HepG2 (cell line): ENCODE data around the gene OR10P1. TPM values are rescaled to one million over a fixed set of nuclear protein-coding genes. Genes with fewer than 3 reads are reported as not detected.

ENCODE experiments used
- ATAC-seq: fragments of 200-7000 bp; cut with Tn5 transposase; 3 replicates; pipeline ENCODE4 v1.9.1; 2020; ENCODE audit warnings: mild to moderate bottlenecking, moderate library complexity
- BruUV-seq: library from RNA; stranded (reverse); fragments of 400-500 nt; replicated peaks from 2 replicates; lab custom pipeline; 2021; lab: Mats Ljungman, UMichigan
- CTCF ChIA-PET: fragments of 300-600 bp; formaldehyde crosslinking; extraction: SDS; loops from one replicate; lab custom pipeline; 2021; ENCODE audit warnings: low total read pairs, inconsistent platforms, low intra/inter-chr PET ratio; lab: Yijun Ruan, JAX
- POLR2A ChIA-PET: fragments of 350-600 bp; sonication (Branson Sonifier 250); formaldehyde crosslinking; loops from one replicate; lab custom pipeline; 2020; ENCODE audit warnings: antibody characterized with exemption, inconsistent platforms; lab: Yijun Ruan, JAX
- DNase-seq: peaks from one replicate; pipeline ENCODE4 v3.0.0-alpha.2; 2015; ENCODE audit warnings: low spot score
- FAIRE-seq: peaks from 3 replicates; lab custom pipeline; 2011; peaks lifted over from hg19 to GRCh38; lab: Jason Lieb, UNC
- H2AFZ ChIP-seq: one replicate; pipeline ENCODE4 v1.6.1; 2011; ENCODE audit warnings: low read length, inconsistent platforms
- H3K27ac ChIP-seq: fragments of 300-600 bp; 3 replicates; pipeline ENCODE4 v1.8.0; 2011; ENCODE audit warnings: mixed run types, mild to moderate bottlenecking, mixed read lengths, low read length, inconsistent platforms; ENCODE audit not compliant: insufficient read depth; ENCODE audit errors: extremely low read length
- H3K27me3 ChIP-seq, 2 experiments: fragments of 200-600 bp in 1 of 2; 2 replicates in 1 of 2; 3 replicates in 1 of 2; pipeline versions ENCODE4 v1.6.0 to v1.8.0; 2011; ENCODE audit warnings: low read length in 2 of 2, mild to moderate bottlenecking in 2 of 2, moderate library complexity in 2 of 2, inconsistent platforms in 1 of 2; ENCODE audit not compliant: insufficient read depth in 2 of 2, control insufficient read depth in 1 of 2
- H3K36me3 ChIP-seq, 2 experiments: fragments of 200-600 bp in 1 of 2; replicated peaks in 1 of 2; 2 replicates in 1 of 2; 3 replicates in 1 of 2; pipeline versions ENCODE4 v1.5.1 to v1.8.0; 2011; ENCODE audit warnings: low read length in 2 of 2, inconsistent platforms in 1 of 2; ENCODE audit not compliant: insufficient read depth in 2 of 2, control insufficient read depth in 1 of 2
- H3K4me1 ChIP-seq: 2 replicates; pipeline ENCODE4 v1.5.1; 2012; ENCODE audit warnings: low read length, inconsistent platforms; ENCODE audit not compliant: insufficient read depth
- H3K4me2 ChIP-seq: 2 replicates; pipeline ENCODE4 v1.6.0; 2011; ENCODE audit warnings: low read depth, low read length, inconsistent platforms
- H3K4me3 ChIP-seq, 3 experiments: fragments of 200-600 bp in 1 of 3; sonication (generic), shearing (Covaris generic) in 1 of 3; replicated peaks in 1 of 3; 2 replicates each; pipeline ENCODE4 v1.5.1; 2011 to 2016; ENCODE audit warnings: low read length in 3 of 3, inconsistent platforms in 2 of 3, low read depth in 2 of 3, mild to moderate bottlenecking in 2 of 3, control low read depth in 1 of 3, mixed read lengths in 1 of 3; ENCODE audit not compliant: insufficient read depth in 1 of 3
- H3K79me2 ChIP-seq: one replicate; pipeline ENCODE4 v1.6.1; 2011; ENCODE audit warnings: low read length, inconsistent platforms; ENCODE audit not compliant: insufficient read depth
- H3K9ac ChIP-seq: 2 replicates; pipeline ENCODE4 v1.6.0; 2011; ENCODE audit warnings: mild to moderate bottlenecking, low read depth, low read length, inconsistent platforms; ENCODE audit not compliant: insufficient read depth
- H3K9me3 ChIP-seq: 2 replicates; pipeline ENCODE4 v1.5.1; 2012; ENCODE audit warnings: mild to moderate bottlenecking, low read length
- H4K20me1 ChIP-seq: 2 replicates; pipeline ENCODE4 v1.6.0; 2011; ENCODE audit warnings: inconsistent platforms, mild to moderate bottlenecking, low read length, moderate library complexity; ENCODE audit not compliant: insufficient read depth
- EEA1 ChIP-seq: sonication (generic); formaldehyde crosslinking; IDR thresholded peaks from 2 replicates; pipeline ENCODE4 v1.5.1; 2020; ENCODE audit warnings: mild to moderate bottlenecking, missing genetic modification reagents, borderline replicate concordance
- ELF3 ChIP-seq: IDR thresholded peaks from 2 replicates; pipeline ENCODE4 v1.6.1; 2016; ENCODE audit warnings: missing genetic modification reagents, missing compliant biosample characterization
- GRHL1 ChIP-seq: sonication (generic); formaldehyde crosslinking; conservative IDR thresholded peaks from 2 replicates; pipeline ENCODE4 v1.8.0; 2022; ENCODE audit warnings: missing genetic modification reagents
- HNF4A ChIP-seq: sonication (generic); formaldehyde crosslinking; IDR thresholded peaks from 2 replicates; pipeline ENCODE4 v1.4.0; 2020; ENCODE audit warnings: missing genetic modification reagents
- JUN ChIP-seq: sonication (generic); formaldehyde crosslinking; IDR thresholded peaks from 2 replicates; pipeline ENCODE4 v1.4.0; 2020; ENCODE audit warnings: mild to moderate bottlenecking, missing genetic modification reagents
- KDM5B ChIP-seq: sonication (generic); formaldehyde crosslinking; IDR thresholded peaks from 2 replicates; pipeline ENCODE4 v1.4.0; 2020; ENCODE audit warnings: missing genetic modification reagents, mild to moderate bottlenecking, borderline replicate concordance
- MEF2D ChIP-seq: sonication (generic); formaldehyde crosslinking; IDR thresholded peaks from 2 replicates; pipeline ENCODE4 v1.5.1; 2020; ENCODE audit warnings: mild to moderate bottlenecking, missing genetic modification reagents
- NFE2 ChIP-seq: sonication (generic); formaldehyde crosslinking; IDR thresholded peaks from 2 replicates; pipeline ENCODE4 v1.4.0; 2020; ENCODE audit warnings: missing genetic modification reagents
- NFE2L2 ChIP-seq: fragments of 150-350 bp; IDR thresholded peaks from 2 replicates; pipeline ENCODE4 v1.6.1; 2014; ENCODE audit warnings: low read length
- SMAD3 ChIP-seq: sonication (generic); formaldehyde crosslinking; IDR thresholded peaks from 2 replicates; pipeline ENCODE4 v1.4.0; 2020; ENCODE audit warnings: missing genetic modification reagents
- YEATS4 ChIP-seq: sonication (generic); formaldehyde crosslinking; IDR thresholded peaks from 2 replicates; pipeline ENCODE4 v1.4.0; 2020; ENCODE audit warnings: missing genetic modification reagents, borderline replicate concordance
- ZC3H13 ChIP-seq: sonication (generic); formaldehyde crosslinking; IDR thresholded peaks from 2 replicates; pipeline ENCODE4 v1.8.1; 2023; ENCODE audit warnings: mild to moderate bottlenecking, missing genetic modification reagents, moderate library complexity
- ZNF121 ChIP-seq: sonication (generic); formaldehyde crosslinking; IDR thresholded peaks from 2 replicates; pipeline ENCODE4 v1.5.0; 2020; ENCODE audit warnings: mild to moderate bottlenecking, missing genetic modification reagents
- ZNF160 ChIP-seq: sonication (generic); formaldehyde crosslinking; IDR thresholded peaks from 2 replicates; pipeline ENCODE4 v1.8.0; 2022; ENCODE audit warnings: mild to moderate bottlenecking, inconsistent platforms, missing genetic modification reagents
- ZNF264 ChIP-seq: sonication (generic); formaldehyde crosslinking; IDR thresholded peaks from 2 replicates; pipeline ENCODE4 v1.4.0; 2020; ENCODE audit warnings: missing genetic modification reagents
- ZNF777 ChIP-seq: sonication (generic); formaldehyde crosslinking; IDR thresholded peaks from 2 replicates; pipeline ENCODE4 v1.4.0; 2020; ENCODE audit warnings: missing genetic modification reagents
- ZNF879 ChIP-seq: sonication (generic); formaldehyde crosslinking; IDR thresholded peaks from 2 replicates; pipeline ENCODE4 v1.8.1; 2023; ENCODE audit warnings: missing genetic modification reagents
- WGBS: methylation state at CpG from one replicate; pipeline ENCODE4 v1.1.6; 2017; ENCODE audit warnings: low lambda C conversion rate; 5-methylcytosine and 5-hydroxymethylcytosine counted together
- in situ Hi-C: cut with HindIII; loops from 2 replicates; pipeline ENCODE4 v1.10.0; 2017; ENCODE audit warnings: low pct_unique_long_range_greater_than_20kb; ENCODE audit not compliant: extremely low pct_ligation_motif_present
- intact Hi-C: fragments of 100-400 bp; cut with micrococcal nuclease; formaldehyde crosslinking; loops from one replicate; pipeline ENCODE4 v1.10.0; 2022; ENCODE audit not compliant: unreplicated experiment
- polyA plus RNA-seq, 8 experiments: library from polyadenylated mRNA; depleted of rRNA in 3 of 8; stranded (reverse) in 7 of 8; unstranded in 1 of 8; fragments of >200 nt; fragmentation: Illumina TruSeq in 4 of 8; extraction: Trizol in 4 of 8; gene quantifications; 2 replicates each; pipeline versions ENCODE4 v1.2.1 to v1.2.3, GENCODE V29; 2011 to 2016; ENCODE audit warnings: low read depth in 4 of 8, missing spikeins in 1 of 8, mixed read lengths in 1 of 8; ENCODE audit not compliant: insufficient read depth in 1 of 8
- total RNA-seq, 5 experiments: library from RNA; depleted of rRNA; stranded (reverse); fragments of >200 nt; fragmentation: Illumina TruSeq; extraction: Trizol; gene quantifications; 2 replicates each; pipeline ENCODE4 v1.2.3, GENCODE V29; 2016; ENCODE audit warnings: low read depth in 1 of 5

OR10P1 gene
- total and polyA plus RNA-seq, 2 of the 13 experiments (the other 11 are each of a cell fraction or from before 2014, with no cell fraction given), result not detected

- H3K4me2 ChIP-seq, result peak overlapping the region; percentile 95
- peak overlapping the region; percentile 64 for H3K9ac ChIP-seq
- H3K9me3 ChIP-seq, result no peaks in the 10 kb centered on the region
- BruUV-seq, result no TSS peak
- H2AFZ ChIP-seq, result peak overlapping the region; percentile 92
- peaks cover 22% of the 10 kb centered on the region for H3K4me1 ChIP-seq
- FAIRE-seq (no peak), ATAC-seq (peak; percentile 71), DNase-seq (peak; percentile 41)
- no peaks in the 10 kb centered on the region for H4K20me1 ChIP-seq
- intact Hi-C loops, result no loop called here
- peak overlapping the region; percentile 72 for H3K27ac ChIP-seq
- no peaks in the 10 kb centered on the region; a peak in 1 of 5 replicates for H3K27me3 ChIP-seq
- WGBS, result 2% methylated on average over 13 of the region's 13 CpGs
- in situ Hi-C loops, result no loop called here
- TF ChIP-seq ZNF879 (CRISPR knock-in tag) (0 out of 2 replicates have a peak, but pooled peaks have one; percentile 16), HNF4A (CRISPR knock-in tag) (peak; percentile 40; the same call in 1 of the 2 replicates), ZNF264 (CRISPR knock-in tag) (0 out of 2 replicates have a peak, but pooled peaks have one; percentile 1), ZC3H13 (CRISPR knock-in tag) (peak; percentile 71; the same call in 1 of the 2 replicates), YEATS4 (peak; percentile 59; the same call in 1 of the 2 replicates), ZNF121 (CRISPR knock-in tag) (peak; percentile 75; the same call in 1 of the 2 replicates), ELF3 (no peak), ZNF777 (CRISPR knock-in tag) (0 out of 2 replicates have a peak, but pooled peaks have one; percentile 7), JUN (CRISPR knock-in tag) (no peak), SMAD3 (CRISPR knock-in tag) (no peak), KDM5B (CRISPR knock-in tag) (0 out of 2 replicates have a peak, but pooled peaks have one; percentile 3), MEF2D (CRISPR knock-in tag) (no peak), GRHL1 (CRISPR knock-in tag) (no peak), NFE2L2 (peak; percentile 44; the same call in 1 of the 2 replicates), NFE2 (CRISPR knock-in tag) (peak; percentile 67; the same call in 1 of the 2 replicates), ZNF160 (CRISPR knock-in tag) (0 out of 2 replicates have a peak, but pooled peaks have one; percentile 4), EEA1 (0 out of 2 replicates have a peak, but pooled peaks have one; percentile 11)
- POLR2A ChIA-PET, result interaction anchor here (0.6 to 2.5 kb wide), 14 partner anchors 14 to 182 kb away, joined by 3 to 23 read pairs (median 6); partner anchors contain the start of genes BLOC1S1, CD63, DNAJC14 and ITGA7
- CTCF ChIA-PET, result interaction anchor here (0.7 to 2.2 kb wide), 5 partner anchors 22 to 57 kb away, joined by 3 to 13 read pairs (median 3); partner anchors contain the start of gene RDH5
- H3K79me2 ChIP-seq, result peaks cover 7% of the 10 kb centered on the region
- peaks cover 0 to 3% of the 10 kb centered on the region in 2 experiments; a peak in 1 of 5 replicates for H3K36me3 ChIP-seq
- H3K4me3 ChIP-seq, result peak overlapping the region; percentile 70 to 90 (median 88)
These were observed 45.5 kb downstream of the OR10P1 start for GRCh38 chr12:55682087-55682796.
